OCI-LY1 (cell line): Measurements from ENCODE around the gene EEF1A1.

ENCODE experiments used
- H2AFZ ChIP-seq: fragments of 200-600 bp; sonication (generic), shearing (Covaris generic); 2 replicates; pipeline ENCODE4 v1.6.0; 2014; ENCODE audit warnings: antibody characterized with exemption, mild to moderate bottlenecking, low read length
- H3F3A ChIP-seq: fragments of 200-600 bp; sonication (generic), shearing (Covaris generic); 2 replicates; pipeline ENCODE4 v1.6.0; 2014; ENCODE audit warnings: mild to moderate bottlenecking, antibody characterized with exemption, low read length, moderate library complexity; ENCODE audit not compliant: insufficient read depth
- H3K27ac ChIP-seq: fragments of 200-600 bp; sonication (generic); 2 replicates; pipeline ENCODE4 v1.5.1; 2014; ENCODE audit warnings: low read length, mixed run types, mild to moderate bottlenecking, low read depth; ENCODE audit not compliant: poor library complexity, severe bottlenecking
- H3K27me3 ChIP-seq: fragments of 200-600 bp; sonication (generic); 2 replicates; pipeline ENCODE4 v1.6.0; 2014; ENCODE audit warnings: antibody characterized with exemption, mild to moderate bottlenecking, low read length, moderate library complexity; ENCODE audit not compliant: insufficient read depth
- H3K36me3 ChIP-seq: fragments of 200-600 bp; sonication (generic); 2 replicates; pipeline ENCODE4 v1.6.1; 2014; ENCODE audit warnings: mild to moderate bottlenecking, antibody characterized with exemption, low read length, moderate library complexity, mixed read lengths; ENCODE audit not compliant: insufficient read depth
- H3K4me1 ChIP-seq: fragments of 200-600 bp; sonication (generic); 2 replicates; pipeline ENCODE4 v1.5.1; 2014; ENCODE audit warnings: mild to moderate bottlenecking, low read length, moderate library complexity; ENCODE audit not compliant: insufficient read depth, severe bottlenecking
- H3K4me2 ChIP-seq: fragments of 200-600 bp; sonication (generic), shearing (Covaris generic); 2 replicates; pipeline ENCODE4 v1.6.1; 2014; ENCODE audit warnings: low read length
- H3K4me3 ChIP-seq: fragments of 200-600 bp; sonication (generic); 2 replicates; pipeline ENCODE4 v1.5.1; 2014; ENCODE audit warnings: low read length, low read depth, mild to moderate bottlenecking, mixed read lengths; ENCODE audit not compliant: poor library complexity, severe bottlenecking
- H3K79me2 ChIP-seq: fragments of 200-600 bp; shearing (Covaris generic); 2 replicates; pipeline ENCODE4 v1.6.1; 2016; ENCODE audit warnings: mixed run types, low read length, mixed read lengths; ENCODE audit not compliant: insufficient read depth
- H3K9ac ChIP-seq: fragments of 200-600 bp; sonication (generic), shearing (Covaris generic); 2 replicates; pipeline ENCODE4 v1.6.1; 2014; ENCODE audit warnings: mild to moderate bottlenecking, low read length, mixed read lengths
- H3K9me2 ChIP-seq: fragments of 200-600 bp; sonication (generic), shearing (Covaris generic); 2 replicates; pipeline ENCODE4 v1.6.1; 2014; ENCODE audit warnings: low read depth, mild to moderate bottlenecking, low read length, mixed read lengths
- H3K9me3 ChIP-seq: fragments of 200-600 bp; shearing (Covaris generic); 2 replicates; pipeline ENCODE4 v1.6.1; 2014; ENCODE audit warnings: low read length, mixed read lengths
- H4K20me1 ChIP-seq: fragments of 200-600 bp; sonication (generic), shearing (Covaris generic); 2 replicates; pipeline ENCODE4 v1.6.0; 2016; ENCODE audit warnings: mild to moderate bottlenecking, low read length; ENCODE audit not compliant: insufficient read depth
- CTCF ChIP-seq: fragments of 200-600 bp; sonication (generic), shearing (Covaris generic); IDR thresholded peaks from 2 replicates; pipeline ENCODE4 v1.5.1; 2017; ENCODE audit warnings: mild to moderate bottlenecking, antibody characterized with exemption, low read length, moderate library complexity, mixed read lengths
- EZH2 ChIP-seq: fragments of 200-600 bp; sonication (generic), shearing (Covaris generic); IDR thresholded peaks from 2 replicates; pipeline ENCODE4 v1.8.0; 2017; ENCODE audit warnings: borderline replicate concordance, mixed run types, mild to moderate bottlenecking, antibody characterized with exemption, low read length, moderate library complexity, mixed read lengths

The EEF1A1 gene

DNA sequence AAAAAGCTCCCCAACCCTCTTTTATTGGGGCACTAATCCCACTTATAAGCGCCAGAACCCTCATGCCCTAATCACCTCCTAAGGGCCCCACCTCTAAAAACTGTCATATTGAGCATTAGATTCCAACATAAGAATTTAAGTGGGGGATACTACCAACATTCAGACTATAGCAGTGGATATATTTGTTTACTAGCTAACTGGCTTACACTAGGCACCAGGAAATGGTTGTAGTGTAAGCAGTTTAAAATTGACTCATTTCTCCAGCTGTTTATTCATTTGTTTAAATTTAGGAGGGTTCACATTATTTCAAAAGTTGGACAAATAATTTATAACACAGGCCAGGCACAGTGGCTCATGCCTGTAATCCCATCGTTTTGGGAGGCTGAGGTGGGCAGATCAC is 36.4 kb downstream of the EEF1A1 start:
- no peak for TF ChIP-seq CTCF
- TF ChIP-seq EZH2: no peak
- H3K9me2 ChIP-seq: no peaks in the 10 kb centered on the region
- no peak overlapping the region for H3K4me2 ChIP-seq
- no peaks in the 10 kb centered on the region for H3K4me1 ChIP-seq
- no peaks in the 10 kb centered on the region for H3K27me3 ChIP-seq
- no peaks in the 10 kb centered on the region for H3F3A ChIP-seq
- no peak overlapping the region for H3K9ac ChIP-seq
- no peak overlapping the region for H3K4me3 ChIP-seq
- peaks cover 3% of the 10 kb centered on the region; the same call in 1 of the 2 replicates for H3K9me3 ChIP-seq
- H2AFZ ChIP-seq: no peak overlapping the region
- no peak overlapping the region for H3K27ac ChIP-seq
- H3K79me2 ChIP-seq: 0 out of 2 replicates have a peak, but pooled peaks cover 2% of the 10 kb centered on the region
- peaks cover 93% of the 10 kb centered on the region for H3K36me3 ChIP-seq
- H4K20me1 ChIP-seq: no peaks in the 10 kb centered on the region

DNA sequence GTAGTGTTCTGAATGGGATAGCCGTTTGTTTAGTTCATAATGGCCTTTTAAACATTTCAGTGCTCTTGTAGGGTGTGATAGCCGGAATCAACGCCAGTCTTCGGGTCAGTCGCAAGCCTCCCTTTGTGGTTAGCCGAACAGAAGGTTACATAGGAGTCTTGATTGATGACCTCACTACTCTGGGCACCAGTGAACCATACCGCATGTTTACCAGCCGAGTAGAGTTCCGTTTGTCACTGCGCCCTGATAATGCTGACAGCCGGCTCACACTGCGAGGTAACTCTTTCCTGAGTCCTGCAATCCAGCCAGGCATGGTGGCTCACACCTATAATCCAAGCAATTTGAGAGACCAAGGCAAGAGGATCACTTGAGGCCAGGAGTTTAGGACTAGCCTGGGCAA is 38.9 kb downstream of the EEF1A1 start:
- Histone ChIP-seq H3K4me3 (no peak overlapping the region), H3K79me2 (no peaks in the 10 kb centered on the region), H3K27me3 (no peaks in the 10 kb centered on the region), H3K4me2 (no peak overlapping the region), H3K36me3 (peaks cover 86% of the 10 kb centered on the region), H3K4me1 (no peaks in the 10 kb centered on the region), H3F3A (no peaks in the 10 kb centered on the region), H3K9ac (no peak overlapping the region), H3K9me3 (no peaks in the 10 kb centered on the region), H2AFZ (no peak overlapping the region), H3K27ac (no peak overlapping the region), H3K9me2 (no peaks in the 10 kb centered on the region), H4K20me1 (no peaks in the 10 kb centered on the region)
- no peak for TF ChIP-seq CTCF
- TF ChIP-seq EZH2: no peak

DNA sequence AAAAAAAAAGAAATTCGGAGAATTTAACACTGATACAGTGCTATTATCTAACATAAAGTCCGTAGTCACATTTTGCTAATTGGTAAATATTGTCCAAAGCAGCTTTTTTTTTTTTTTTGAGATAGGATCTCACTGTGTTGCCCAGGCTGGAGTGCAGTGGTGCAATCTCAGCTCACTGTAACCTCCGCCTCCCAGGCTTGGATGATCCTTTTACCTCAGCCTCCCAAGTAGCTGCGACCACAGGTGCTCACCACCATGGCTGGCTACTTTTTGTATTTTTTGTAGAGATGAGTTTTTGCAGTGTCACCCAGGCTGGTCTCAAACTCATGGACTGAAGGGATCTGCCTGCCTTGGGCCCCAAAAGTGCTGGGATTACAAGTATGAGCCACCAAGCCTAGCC is 43.4 kb downstream of the EEF1A1 start:
- H3K4me1 ChIP-seq: no peaks in the 10 kb centered on the region
- H4K20me1 ChIP-seq: no peaks in the 10 kb centered on the region
- TF ChIP-seq CTCF (no peak), EZH2 (no peak)
- no peaks in the 10 kb centered on the region for H3K27me3 ChIP-seq
- no peak overlapping the region for H3K4me2 ChIP-seq
- no peak overlapping the region for H3K4me3 ChIP-seq
- H3K9ac ChIP-seq: no peak overlapping the region
- no peaks in the 10 kb centered on the region for H3F3A ChIP-seq
- H3K36me3 ChIP-seq: peaks cover 89% of the 10 kb centered on the region
- no peak overlapping the region for H3K27ac ChIP-seq
- no peak overlapping the region for H2AFZ ChIP-seq
- H3K79me2 ChIP-seq: no peaks in the 10 kb centered on the region
- H3K9me2 ChIP-seq: no peaks in the 10 kb centered on the region
- no peaks in the 10 kb centered on the region for H3K9me3 ChIP-seq
